Neuronal stem cell (in vitro differentiated cells): ENCODE results near the gene PCDHA10.
"Not testable (repeated sequence)": the region's sequence is repeated elsewhere in the genome, so short reads cannot be mapped to it uniquely, and the experiment has no call there.

Experiments used
- DNase-seq: peaks from one replicate; pipeline ENCODE4 v3.0.0-alpha.2; 2013; ENCODE audit warnings: low spot score
- H2AFZ ChIP-seq: one replicate; pipeline ENCODE4 v1.6.1; 2013; ENCODE audit warnings: mild to moderate bottlenecking, low read length, inconsistent platforms
- H2AK5ac ChIP-seq: 2 replicates; pipeline ENCODE4 v1.6.1; 2013; ENCODE audit warnings: low read depth, mild to moderate bottlenecking, inconsistent platforms, low read length, moderate library complexity, mixed read lengths
- H2BK120ac ChIP-seq: 2 replicates; pipeline ENCODE4 v1.6.1; 2013; ENCODE audit warnings: low read depth, mild to moderate bottlenecking, inconsistent platforms, low read length, moderate library complexity, mixed read lengths
- H2BK12ac ChIP-seq: one replicate; pipeline ENCODE4 v1.6.1; 2013; ENCODE audit warnings: low read length, inconsistent platforms
- H2BK15ac ChIP-seq: 2 replicates; pipeline ENCODE4 v1.6.1; 2013; ENCODE audit warnings: mild to moderate bottlenecking, low read length, inconsistent platforms, mixed read lengths
- H2BK5ac ChIP-seq: one replicate; pipeline ENCODE4 v1.6.1; 2013; ENCODE audit warnings: inconsistent platforms, mild to moderate bottlenecking, low read length, moderate library complexity
- H3K14ac ChIP-seq: one replicate; pipeline ENCODE4 v1.6.1; 2013; ENCODE audit warnings: low read length, inconsistent platforms
- H3K18ac ChIP-seq: 2 replicates; pipeline ENCODE4 v1.6.1; 2013; ENCODE audit warnings: low read length, inconsistent platforms
- H3K23ac ChIP-seq: 2 replicates; pipeline ENCODE4 v1.6.1; 2013; ENCODE audit warnings: low read depth, mild to moderate bottlenecking, mixed read lengths, low read length, inconsistent platforms; ENCODE audit not compliant: poor library complexity
- H3K27ac ChIP-seq: replicated peaks from 3 replicates; pipeline ENCODE4 v1.5.1; 2013; ENCODE audit warnings: low read length, inconsistent platforms
- H3K27me3 ChIP-seq, 3 experiments: 2 replicates each; pipeline ENCODE4 v1.6.1; 2013; ENCODE audit warnings: low read length in 3 of 3, mild to moderate bottlenecking in 2 of 3, inconsistent platforms in 1 of 3, low read depth in 1 of 3, mixed read lengths in 1 of 3, moderate library complexity in 1 of 3; ENCODE audit not compliant: control insufficient read depth in 3 of 3, insufficient read depth in 3 of 3
- H3K36me3 ChIP-seq, 2 donors: replicated peaks in 1 of 2; 2 replicates each; pipeline ENCODE4 v1.6.1; 2013; ENCODE audit warnings: low read length in 2 of 2; ENCODE audit not compliant: control insufficient read depth in 2 of 2, insufficient read depth in 2 of 2
- H3K4ac ChIP-seq: 2 replicates; pipeline ENCODE4 v1.6.1; 2013; ENCODE audit warnings: inconsistent platforms, mild to moderate bottlenecking, low read length, moderate library complexity
- H3K4me1 ChIP-seq, 2 donors: 1 replicate in 1 of 2; 2 replicates in 1 of 2; pipeline ENCODE4 v1.6.1; 2013; ENCODE audit warnings: low read length in 2 of 2, low read depth in 1 of 2; ENCODE audit not compliant: control insufficient read depth in 2 of 2, insufficient read depth in 1 of 2
- H3K4me2 ChIP-seq: one replicate; pipeline ENCODE4 v1.6.1; 2013; ENCODE audit warnings: mild to moderate bottlenecking, low read length, inconsistent platforms; ENCODE audit not compliant: insufficient read depth, poor library complexity, severe bottlenecking
- H3K4me3 ChIP-seq, 2 donors: 2 replicates each; pipeline ENCODE4 v1.5.1; 2013; ENCODE audit warnings: low read length in 2 of 2, mild to moderate bottlenecking in 2 of 2, inconsistent platforms in 1 of 2, moderate library complexity in 1 of 2
- H3K79me1 ChIP-seq: one replicate; pipeline ENCODE4 v1.6.1; 2013; ENCODE audit warnings: low read depth, mild to moderate bottlenecking, inconsistent platforms, low read length, moderate library complexity
- H3K9ac ChIP-seq: one replicate; pipeline ENCODE4 v1.6.1; 2013; ENCODE audit warnings: mild to moderate bottlenecking, low read depth, low read length, inconsistent platforms; ENCODE audit not compliant: poor library complexity
- H3K9me3 ChIP-seq, 2 donors: replicated peaks in 1 of 2; 2 replicates each; pipeline versions ENCODE3 to v1.6.1; 2013; ENCODE audit warnings: low read length in 2 of 2, mild to moderate bottlenecking in 2 of 2, inconsistent platforms in 1 of 2, low read depth in 1 of 2, mixed read lengths in 1 of 2, moderate library complexity in 1 of 2; ENCODE audit not compliant: control insufficient read depth in 2 of 2, insufficient read depth in 1 of 2
- H4K8ac ChIP-seq: one replicate; pipeline ENCODE4 v1.6.1; 2013; ENCODE audit warnings: low read depth, mild to moderate bottlenecking, inconsistent platforms, low read length, moderate library complexity
- H4K91ac ChIP-seq: one replicate; pipeline ENCODE4 v1.6.1; 2013; ENCODE audit warnings: low read length, low read depth, mild to moderate bottlenecking, inconsistent platforms; ENCODE audit not compliant: poor library complexity
- WGBS, 2 donors: extraction: QIAGEN DNeasy Blood & Tissue Kit; methylation state at CpG; one replicate each; pipeline ENCODE4 v1.1.7; 2013; ENCODE audit warnings: missing lambda C conversion rate in 2 of 2, mixed read lengths in 1 of 2; ENCODE audit not compliant: insufficient read length in 2 of 2, insufficient replicate concordance in 1 of 2; ENCODE audit errors: extremely low coverage in 2 of 2; 5-methylcytosine and 5-hydroxymethylcytosine counted together

The PCDHA10 gene

GRCh38 chr5:140840978-140841962 lies 14.4 kb upstream of the PCDHA10 start, which contains the start of gene PCDHA8:
Gene PCDHA8 (plus strand): TSS chr5:140841187. CDS start chr5:140841322, 135 bp downstream.
- DNase-seq = no peak
- no peak within 1 kb of the TSS for H2AFZ ChIP-seq
- peak within 1 kb of the TSS; percentile 35 to 63 for H3K4me3 ChIP-seq

DNA sequence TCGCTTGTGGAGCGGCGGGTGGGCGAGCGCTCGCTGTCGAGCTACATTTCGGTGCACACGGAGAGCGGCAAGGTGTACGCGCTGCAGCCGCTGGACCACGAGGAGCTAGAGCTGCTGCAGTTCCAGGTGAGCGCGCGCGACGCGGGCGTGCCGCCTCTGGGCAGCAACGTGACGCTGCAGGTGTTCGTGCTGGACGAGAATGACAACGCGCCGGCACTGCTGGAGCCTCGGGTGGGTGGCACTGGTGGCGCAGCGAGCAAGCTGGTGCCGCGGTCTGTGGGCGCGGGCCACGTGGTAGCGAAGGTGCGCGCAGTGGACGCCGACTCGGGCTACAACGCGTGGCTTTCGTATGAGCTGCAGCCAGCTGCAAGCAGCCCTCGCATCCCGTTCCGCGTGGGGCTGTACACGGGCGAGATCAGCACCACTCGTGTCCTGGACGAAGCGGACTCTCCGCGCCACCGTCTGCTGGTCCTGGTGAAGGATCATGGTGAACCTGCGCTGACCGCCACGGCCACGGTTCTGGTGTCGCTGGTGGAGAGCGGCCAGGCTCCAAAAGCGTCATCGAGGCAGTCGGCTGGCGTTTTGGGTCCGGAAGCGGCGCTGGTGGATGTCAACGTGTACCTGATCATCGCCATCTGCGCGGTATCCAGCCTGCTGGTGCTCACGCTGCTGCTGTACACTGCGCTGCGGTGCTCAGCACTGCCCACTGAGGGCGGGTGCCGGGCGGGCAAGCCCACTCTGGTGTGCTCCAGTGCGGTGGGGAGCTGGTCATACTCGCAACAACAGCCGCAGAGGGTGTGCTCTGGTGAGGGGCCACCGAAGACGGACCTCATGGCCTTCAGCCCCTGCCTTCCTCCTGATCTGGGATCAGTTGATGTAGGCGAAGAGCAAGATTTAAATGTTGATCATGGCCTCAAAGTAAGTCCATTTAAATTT lies 12.6 kb upstream of the PCDHA10 start:
- peaks cover 0 to 15% of the 10 kb centered on the region in 2 donors for H3K36me3 ChIP-seq
- no CpG with 5 or more reads among the region's 87 CpGs for WGBS, 2 donors
- H4K91ac ChIP-seq = no peak overlapping the region
- no peak overlapping the region for H2AFZ ChIP-seq
- H3K18ac ChIP-seq = no peak overlapping the region
- no peak for DNase-seq
- H3K27ac ChIP-seq = no peak overlapping the region
- H3K4me3 ChIP-seq = no peak overlapping the region
- no peak overlapping the region for H3K4me2 ChIP-seq
- H3K14ac ChIP-seq = no peak overlapping the region
- peaks cover 2 to 52% of the 10 kb centered on the region in 2 donors for H3K9me3 ChIP-seq
- no peak overlapping the region for H2BK15ac ChIP-seq
- H4K8ac ChIP-seq = no peak overlapping the region
- H3K27me3 ChIP-seq = no peaks in the 10 kb centered on the region
- no peak overlapping the region for H3K4ac ChIP-seq
- no peaks in the 10 kb centered on the region for H3K4me1 ChIP-seq
- H3K23ac ChIP-seq = no peak overlapping the region
- no peak overlapping the region for H2BK5ac ChIP-seq
- H2BK12ac ChIP-seq = no peak overlapping the region
- H2AK5ac ChIP-seq = no peak overlapping the region
- no peak overlapping the region for H2BK120ac ChIP-seq
- no peak overlapping the region for H3K9ac ChIP-seq
- H3K79me1 ChIP-seq = no peaks in the 10 kb centered on the region

More at GRCh38 chr5:140840978-140841962, 14.4 kb upstream of the PCDHA10 start, which contains the start of gene PCDHA8:
- Histone ChIP-seq H3K4ac (no peak within 1 kb of the TSS), H3K27ac (no peak within 1 kb of the TSS), H3K18ac (no peak within 1 kb of the TSS), H2AK5ac (no peak within 1 kb of the TSS), H2BK12ac (no peak within 1 kb of the TSS), H2BK15ac (no peak within 1 kb of the TSS), H3K27me3 (no peaks in the 10 kb centered on the region), H3K9me3 (peaks cover 4 to 53% of the 10 kb centered on the region in 2 donors), H2BK5ac (no peak within 1 kb of the TSS), H3K23ac (no peak within 1 kb of the TSS), H3K9ac (no peak within 1 kb of the TSS), H3K79me1 (peaks cover under 1% of the 10 kb centered on the region), H3K4me2 (no peak within 1 kb of the TSS), H3K36me3 (peaks cover under 1 to 21% of the 10 kb centered on the region in 2 donors), H4K8ac (no peak within 1 kb of the TSS), H2BK120ac (no peak within 1 kb of the TSS), H4K91ac (no peak within 1 kb of the TSS), H3K4me1 (no peaks in the 10 kb centered on the region), H3K14ac (no peak within 1 kb of the TSS)
- no CpG with 5 or more reads among the region's 47 CpGs for WGBS, 2 donors

- H3K4me2 ChIP-seq, H2AK5ac ChIP-seq, H3K9ac ChIP-seq, H3K4ac ChIP-seq, H2BK12ac ChIP-seq, H2BK120ac ChIP-seq, H3K23ac ChIP-seq, H3K4me1 ChIP-seq, H3K36me3 ChIP-seq, H3K27ac ChIP-seq, H3K18ac ChIP-seq, H2BK5ac ChIP-seq, H3K79me1 ChIP-seq, H3K27me3 ChIP-seq, H4K91ac ChIP-seq, H2BK15ac ChIP-seq, H3K4me3 ChIP-seq, DNase-seq, H2AFZ ChIP-seq, H3K14ac ChIP-seq, H4K8ac ChIP-seq: not testable (repeated sequence)
- peaks cover 0 to 40% of the 10 kb centered on the region in 2 donors for H3K9me3 ChIP-seq
- no CpG with 5 or more reads among the region's 48 CpGs for WGBS, 2 donors
These were observed 7.3 kb upstream of the PCDHA10 start, which contains the start of gene PCDHA9 for GRCh38 chr5:140848139-140849102. Gene PCDHA9 (plus strand): TSS chr5:140848382. CDS start chr5:140848496, 114 bp downstream.
